Fibroblast of lung (primary cell): ENCODE results near the gene CDK2. TPM values are rescaled to one million over a fixed set of nuclear protein-coding genes. Genes with fewer than 3 reads are reported as not detected.

Experiments
- DNase-seq, 2 donors: peaks; one replicate each; pipeline versions ENCODE4 v3.0.0 to v3.0.0-alpha.2; 2010; ENCODE audit warnings: low read depth in 2 of 2
- H2AFZ ChIP-seq: 2 replicates; pipeline ENCODE4 v1.5.1; 2012; ENCODE audit warnings: low read length, control low read depth, inconsistent platforms
- H3K27ac ChIP-seq: 2 replicates; pipeline ENCODE4 v1.5.1; 2011; ENCODE audit warnings: low read length, control low read depth; ENCODE audit not compliant: insufficient read depth
- H3K27me3 ChIP-seq: 2 replicates; pipeline ENCODE4 v1.5.1; 2011; ENCODE audit warnings: mild to moderate bottlenecking, low read length; ENCODE audit not compliant: control insufficient read depth, insufficient read depth
- H3K36me3 ChIP-seq: 2 replicates; pipeline ENCODE4 v1.5.1; 2011; ENCODE audit warnings: low read length; ENCODE audit not compliant: control insufficient read depth, insufficient read depth
- H3K4me1 ChIP-seq: 2 replicates; pipeline ENCODE4 v1.5.1; 2011; ENCODE audit warnings: low read length; ENCODE audit not compliant: control insufficient read depth, insufficient read depth; ENCODE audit errors: extremely low read depth
- H3K4me2 ChIP-seq: 2 replicates; pipeline ENCODE4 v1.5.1; 2011; ENCODE audit warnings: low read length, control low read depth; ENCODE audit not compliant: insufficient read depth; ENCODE audit errors: extremely low read depth
- H3K4me3 ChIP-seq, 4 experiments: fragments of 200-600 bp in 1 of 4; sonication (generic) in 1 of 4; replicated peaks in 1 of 4; 2 replicates each; pipeline ENCODE4 v1.5.1; 2011 to 2016; ENCODE audit warnings: low read length in 4 of 4, low read depth in 3 of 4, mild to moderate bottlenecking in 3 of 4, control low read depth in 2 of 4, inconsistent platforms in 1 of 4, mixed read lengths in 1 of 4; ENCODE audit not compliant: insufficient read depth in 1 of 4; ENCODE audit errors: control extremely low read depth in 1 of 4
- H3K79me2 ChIP-seq: 2 replicates; pipeline ENCODE4 v1.5.1; 2012; ENCODE audit warnings: mild to moderate bottlenecking, low read length, inconsistent platforms; ENCODE audit not compliant: control insufficient read depth, insufficient read depth
- H3K9ac ChIP-seq: 2 replicates; pipeline ENCODE4 v1.5.1; 2011; ENCODE audit warnings: mild to moderate bottlenecking, low read length, control low read depth; ENCODE audit not compliant: insufficient read depth
- H3K9me3 ChIP-seq: 2 replicates; pipeline ENCODE4 v1.5.1; 2012; ENCODE audit warnings: low read depth, low read length; ENCODE audit not compliant: control insufficient read depth, insufficient read depth
- H4K20me1 ChIP-seq: 2 replicates; pipeline ENCODE4 v1.5.1; 2011; ENCODE audit warnings: low read length; ENCODE audit not compliant: control insufficient read depth, insufficient read depth; ENCODE audit errors: extremely low read depth
- EZH2 ChIP-seq: IDR thresholded peaks from 2 replicates; pipeline ENCODE4 v1.5.1; 2012; ENCODE audit warnings: low read length, control low read depth, mild to moderate bottlenecking; ENCODE audit errors: missing control alignments
- polyA plus RNA-seq, 2 donors: library from polyadenylated mRNA; depleted of rRNA in 1 of 2; stranded (reverse) in 1 of 2; unstranded in 1 of 2; fragments of >200 nt; gene quantifications; 2 replicates each; pipeline ENCODE4 v1.2.1, GENCODE V29; 2011 to 2012; ENCODE audit warnings: missing spikeins in 1 of 2
- total RNA-seq: library from RNA; depleted of rRNA; stranded (reverse); fragments of >200 nt; gene quantifications from 2 replicates; pipeline ENCODE4 v1.2.1, GENCODE V29; 2014
- TF ChIP-seq, protein P1 (sequence below), 2 donors: IDR thresholded peaks in 1 of 2; conservative IDR thresholded peaks in 1 of 2; 1 replicate in 1 of 2; 2 replicates in 1 of 2; pipeline ENCODE4 v1.5.1; 2011 to 2012; ENCODE audit warnings: low read length in 2 of 2, control low read depth in 1 of 2, inconsistent platforms in 1 of 2, low read depth in 1 of 2, mild to moderate bottlenecking in 1 of 2

CDK2 gene
- total and polyA plus RNA-seq, 2 donors (not counting 1 experiment from before 2014, with no cell fraction given) = 12.7 to 32.5 TPM

DNA sequence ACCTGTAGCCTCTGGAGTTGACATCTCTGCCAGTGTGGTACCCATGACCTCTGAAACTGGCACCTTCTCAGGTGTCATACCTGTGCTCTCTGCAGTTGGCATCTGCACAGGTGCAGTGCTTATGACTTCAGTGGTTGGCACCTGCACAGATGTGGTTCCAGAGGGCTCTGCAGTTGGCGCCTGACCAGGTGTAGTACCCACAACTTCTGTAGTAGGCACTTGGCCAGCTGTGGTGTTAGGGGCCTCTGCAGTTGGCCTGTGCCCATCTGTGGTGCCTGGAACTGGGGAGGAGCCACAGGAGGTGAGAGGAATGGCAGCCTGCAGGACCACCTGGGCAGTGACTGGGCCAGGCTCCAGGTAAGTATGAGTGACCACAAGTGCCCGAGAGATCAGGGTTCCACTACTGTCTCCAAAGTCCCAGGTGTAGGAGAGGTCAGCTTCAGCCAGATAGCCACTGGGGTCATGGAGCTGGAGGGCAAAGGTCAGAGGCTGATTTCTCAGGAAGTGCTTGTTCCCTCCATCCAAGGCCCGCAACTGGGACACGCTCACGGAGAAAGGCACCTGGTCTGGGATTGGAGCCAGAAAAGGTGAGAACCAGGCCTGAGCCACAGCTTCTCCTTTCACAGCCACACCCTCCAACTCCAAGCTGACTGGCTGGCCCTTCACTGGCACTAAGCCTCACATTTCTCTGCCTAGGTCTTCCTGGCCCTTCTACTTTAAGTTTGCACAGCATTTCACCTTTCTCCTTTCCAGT, 9.3 kb upstream of the CDK2 start:
- H4K20me1 ChIP-seq = no peaks in the 10 kb centered on the region
- no peaks in the 10 kb centered on the region for H3K27me3 ChIP-seq
- H3K9ac ChIP-seq = no peak overlapping the region
- no peak overlapping the region for H3K27ac ChIP-seq
- no peak overlapping the region for H3K4me2 ChIP-seq
- H3K9me3 ChIP-seq = no peaks in the 10 kb centered on the region
- no peak overlapping the region for H3K4me3 ChIP-seq
- H3K79me2 ChIP-seq = no peaks in the 10 kb centered on the region
- TF ChIP-seq EZH2 = no peak
- TF ChIP-seq, protein P1, sequence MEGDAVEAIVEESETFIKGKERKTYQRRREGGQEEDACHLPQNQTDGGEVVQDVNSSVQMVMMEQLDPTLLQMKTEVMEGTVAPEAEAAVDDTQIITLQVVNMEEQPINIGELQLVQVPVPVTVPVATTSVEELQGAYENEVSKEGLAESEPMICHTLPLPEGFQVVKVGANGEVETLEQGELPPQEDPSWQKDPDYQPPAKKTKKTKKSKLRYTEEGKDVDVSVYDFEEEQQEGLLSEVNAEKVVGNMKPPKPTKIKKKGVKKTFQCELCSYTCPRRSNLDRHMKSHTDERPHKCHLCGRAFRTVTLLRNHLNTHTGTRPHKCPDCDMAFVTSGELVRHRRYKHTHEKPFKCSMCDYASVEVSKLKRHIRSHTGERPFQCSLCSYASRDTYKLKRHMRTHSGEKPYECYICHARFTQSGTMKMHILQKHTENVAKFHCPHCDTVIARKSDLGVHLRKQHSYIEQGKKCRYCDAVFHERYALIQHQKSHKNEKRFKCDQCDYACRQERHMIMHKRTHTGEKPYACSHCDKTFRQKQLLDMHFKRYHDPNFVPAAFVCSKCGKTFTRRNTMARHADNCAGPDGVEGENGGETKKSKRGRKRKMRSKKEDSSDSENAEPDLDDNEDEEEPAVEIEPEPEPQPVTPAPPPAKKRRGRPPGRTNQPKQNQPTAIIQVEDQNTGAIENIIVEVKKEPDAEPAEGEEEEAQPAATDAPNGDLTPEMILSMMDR (conservative IDR thresholded peaks at IDR 0.05 in 1 of 2, IDR thresholded peaks at IDR 0.05 in 1 of 2; ENCODE audit: low read depth in 1 of 2, low read length in 2 of 2) = no peak
- no peaks in the 10 kb centered on the region for H3K36me3 ChIP-seq
- no peak for DNase-seq
- H2AFZ ChIP-seq = no peak overlapping the region
- no peaks in the 10 kb centered on the region for H3K4me1 ChIP-seq

DNA sequence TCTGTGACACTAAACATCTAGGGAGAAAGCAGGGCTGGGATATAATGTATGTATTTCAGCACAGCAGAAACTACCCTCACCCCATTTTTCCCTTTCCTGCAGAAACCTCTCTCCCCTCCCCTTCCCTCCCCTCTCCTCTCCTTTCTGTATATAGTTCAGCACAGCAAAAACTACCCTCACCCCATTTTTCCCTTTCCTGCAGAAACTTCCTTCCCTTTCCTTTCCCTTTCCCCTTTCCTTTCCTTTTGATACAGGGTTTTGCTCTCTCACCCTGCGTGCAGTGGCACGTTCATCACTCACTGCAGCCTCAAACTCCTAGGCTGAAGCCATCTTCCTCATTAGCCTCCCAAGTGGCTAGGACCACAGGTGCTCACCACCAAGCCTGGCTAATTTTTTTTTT, 2.9 kb upstream of the CDK2 start:
- Histone ChIP-seq H4K20me1 (no peaks in the 10 kb centered on the region), H3K79me2 (peaks cover 19% of the 10 kb centered on the region), H3K27me3 (no peaks in the 10 kb centered on the region), H3K4me2 (no peak overlapping the region), H3K9me3 (no peaks in the 10 kb centered on the region), H3K27ac (no peak overlapping the region), H3K9ac (no peak overlapping the region), H2AFZ (no peak overlapping the region), H3K4me1 (peaks cover 3% of the 10 kb centered on the region), H3K4me3 (no peak overlapping the region), H3K36me3 (no peaks in the 10 kb centered on the region)
- DNase-seq = no peak
- TF ChIP-seq, protein P1 (conservative IDR thresholded peaks at IDR 0.05 in 1 of 2, IDR thresholded peaks at IDR 0.05 in 1 of 2; ENCODE audit: low read depth in 1 of 2, low read length in 2 of 2) = no peak
- TF ChIP-seq EZH2 = no peak

DNA sequence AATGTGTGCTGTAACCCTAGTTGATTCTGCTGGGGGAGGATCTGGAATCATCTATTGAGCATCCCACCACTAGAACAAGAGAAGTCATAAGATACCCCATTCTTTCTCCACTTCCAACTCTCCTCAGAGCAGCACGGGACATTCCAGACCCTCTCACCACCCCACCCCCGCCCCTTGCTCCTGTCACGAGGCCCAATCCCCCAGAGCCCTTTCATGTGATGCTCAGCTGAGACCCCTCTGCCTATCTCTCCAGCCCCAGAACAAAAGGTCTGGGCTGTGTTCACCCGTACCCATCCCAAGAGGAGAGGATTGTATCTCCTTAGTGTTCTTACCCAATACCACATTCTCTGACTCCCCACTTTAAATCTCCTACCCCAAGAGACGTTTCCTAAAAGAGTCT, 1.4 kb upstream of the CDK2 start:
- Histone ChIP-seq H4K20me1 (no peaks in the 10 kb centered on the region), H3K36me3 (no peaks in the 10 kb centered on the region), H3K4me3 (no peak overlapping the region), H3K9ac (no peak overlapping the region), H3K9me3 (no peaks in the 10 kb centered on the region), H3K27me3 (no peaks in the 10 kb centered on the region), H3K4me2 (no peak overlapping the region), H3K79me2 (peaks cover 24% of the 10 kb centered on the region), H3K27ac (no peak overlapping the region), H2AFZ (no peak overlapping the region), H3K4me1 (peaks cover 4% of the 10 kb centered on the region)
- TF ChIP-seq, protein P1 (conservative IDR thresholded peaks at IDR 0.05 in 1 of 2, IDR thresholded peaks at IDR 0.05 in 1 of 2; ENCODE audit: low read depth in 1 of 2, low read length in 2 of 2) = no peak
- no peak for TF ChIP-seq EZH2
- DNase-seq = no peak
